H1 (cell line): Measurements from ENCODE around the gene ERV3-1. TPM values are rescaled to one million over a fixed set of nuclear protein-coding genes. Genes with fewer than 3 reads are reported as not detected.

ENCODE experiments used
- BACH1 ChIP-seq: IDR thresholded peaks from 2 replicates; pipeline ENCODE4 v1.6.1; 2012; ENCODE audit warnings: low read length, improper control_type of control experiment
- EGR1 ChIP-seq: IDR thresholded peaks from 2 replicates; pipeline ENCODE4 v1.6.1; 2011; ENCODE audit warnings: low read depth, low read length, borderline replicate concordance
- EZH2 ChIP-seq: fragments of 200-600 bp; sonication (generic); IDR thresholded peaks from 2 replicates; pipeline ENCODE4 v1.7.1; 2012; ENCODE audit warnings: low read depth, mild to moderate bottlenecking, moderate library complexity, low read length, inconsistent platforms; ENCODE audit not compliant: severe bottlenecking
- HDAC2 ChIP-seq, 2 experiments: fragments of 300-600 bp in 1 of 2; sonication (generic) in 1 of 2; IDR thresholded peaks; 2 replicates each; pipeline ENCODE4 v1.6.1; 2011 to 2012; ENCODE audit warnings: low read depth in 2 of 2, low read length in 2 of 2, mild to moderate bottlenecking in 2 of 2, moderate library complexity in 2 of 2, borderline replicate concordance in 1 of 2, inconsistent platforms in 1 of 2
- HDAC6 ChIP-seq: IDR thresholded peaks from one replicate; pipeline ENCODE4 v1.7.1; 2012; ENCODE audit warnings: low read depth, mild to moderate bottlenecking, inconsistent platforms, low read length, moderate library complexity
- JUN ChIP-seq: IDR thresholded peaks from 2 replicates; pipeline ENCODE4 v1.6.1; 2011; ENCODE audit warnings: low read depth, mild to moderate bottlenecking, improper control_type of control experiment, low read length
- NANOG ChIP-seq: IDR thresholded peaks from 2 replicates; pipeline ENCODE4 v1.6.1; 2011; ENCODE audit warnings: low read length, low read depth, mild to moderate bottlenecking, inconsistent platforms; ENCODE audit not compliant: insufficient read depth, poor library complexity, severe bottlenecking
- POU5F1 ChIP-seq: IDR thresholded peaks from 2 replicates; pipeline ENCODE4 v1.6.1; 2011; ENCODE audit warnings: low read depth, mild to moderate bottlenecking, low read length, moderate library complexity
- RAD21 ChIP-seq, 2 experiments: IDR thresholded peaks in 1 of 2; conservative IDR thresholded peaks in 1 of 2; 2 replicates each; pipeline ENCODE4 v1.6.1; 2011; ENCODE audit warnings: low read depth in 2 of 2, low read length in 2 of 2, improper control_type of control experiment in 1 of 2, inconsistent platforms in 1 of 2, mild to moderate bottlenecking in 1 of 2, moderate library complexity in 1 of 2
- RFX5 ChIP-seq: IDR thresholded peaks from 2 replicates; pipeline ENCODE4 v1.6.1; 2011; ENCODE audit warnings: low read depth, low read length, improper control_type of control experiment, borderline replicate concordance
- RXRA ChIP-seq: IDR thresholded peaks from 2 replicates; pipeline ENCODE4 v1.6.1; 2011; ENCODE audit warnings: low read depth, mild to moderate bottlenecking, low read length, moderate library complexity; ENCODE audit not compliant: insufficient read depth
- SP4 ChIP-seq: IDR thresholded peaks from 2 replicates; pipeline ENCODE4 v1.6.1; 2012; ENCODE audit warnings: low read length, inconsistent platforms
- TAF1 ChIP-seq: IDR thresholded peaks from 2 replicates; pipeline ENCODE4 v1.6.1; 2011; ENCODE audit warnings: mild to moderate bottlenecking, low read depth, low read length
- TAF7 ChIP-seq: optimal IDR thresholded peaks from 2 replicates; pipeline ENCODE3; 2011; ENCODE audit warnings: low read depth, mild to moderate bottlenecking, inconsistent platforms, low read length, moderate library complexity, borderline replicate concordance
- TCF12 ChIP-seq: IDR thresholded peaks from 2 replicates; pipeline ENCODE4 v1.6.1; 2011; ENCODE audit warnings: low read depth, mild to moderate bottlenecking, low read length
- polyA plus RNA-seq, 7 experiments: library from polyadenylated mRNA; depleted of rRNA in 3 of 7; stranded (reverse) in 5 of 7; unstranded in 2 of 7; fragments of >200 nt in 5 of 7; fragments of 200-250 nt in 2 of 7; gene quantifications; 1 replicate in 5 of 7; 2 replicates in 1 of 7; 4 replicates in 1 of 7; pipeline versions ENCODE4 v1.2.1 to v1.2.3, GENCODE V29; 2011 to 2013; ENCODE audit warnings: missing spikeins in 2 of 7, mixed read lengths in 2 of 7
- total RNA-seq: library from RNA; stranded (reverse); fragmentation: NEBNext Ultra II Directional; extraction: Animal tissue kit (Norgen Biotek cat#: 25700); gene quantifications from 2 replicates; pipeline ENCODE4 v1.2.1, GENCODE V29; 2021
- TF ChIP-seq, protein P1 (sequence below): IDR thresholded peaks from 2 replicates; pipeline ENCODE4 v1.6.1; 2011; ENCODE audit warnings: low read length, improper control_type of control experiment
- TF ChIP-seq, protein P2 (sequence below): IDR thresholded peaks from 2 replicates; pipeline ENCODE4 v1.6.1; 2012; ENCODE audit warnings: inconsistent platforms
- TF ChIP-seq, protein P3 (sequence below): IDR thresholded peaks from 2 replicates; pipeline ENCODE4 v1.6.1; 2012; ENCODE audit warnings: inconsistent platforms

The ERV3-1 gene
- total and polyA plus RNA-seq, 2 of the 8 experiments (the other 6 are each of a cell fraction or from before 2014, with no cell fraction given) = 9.5 to 9.7 TPM

DNA sequence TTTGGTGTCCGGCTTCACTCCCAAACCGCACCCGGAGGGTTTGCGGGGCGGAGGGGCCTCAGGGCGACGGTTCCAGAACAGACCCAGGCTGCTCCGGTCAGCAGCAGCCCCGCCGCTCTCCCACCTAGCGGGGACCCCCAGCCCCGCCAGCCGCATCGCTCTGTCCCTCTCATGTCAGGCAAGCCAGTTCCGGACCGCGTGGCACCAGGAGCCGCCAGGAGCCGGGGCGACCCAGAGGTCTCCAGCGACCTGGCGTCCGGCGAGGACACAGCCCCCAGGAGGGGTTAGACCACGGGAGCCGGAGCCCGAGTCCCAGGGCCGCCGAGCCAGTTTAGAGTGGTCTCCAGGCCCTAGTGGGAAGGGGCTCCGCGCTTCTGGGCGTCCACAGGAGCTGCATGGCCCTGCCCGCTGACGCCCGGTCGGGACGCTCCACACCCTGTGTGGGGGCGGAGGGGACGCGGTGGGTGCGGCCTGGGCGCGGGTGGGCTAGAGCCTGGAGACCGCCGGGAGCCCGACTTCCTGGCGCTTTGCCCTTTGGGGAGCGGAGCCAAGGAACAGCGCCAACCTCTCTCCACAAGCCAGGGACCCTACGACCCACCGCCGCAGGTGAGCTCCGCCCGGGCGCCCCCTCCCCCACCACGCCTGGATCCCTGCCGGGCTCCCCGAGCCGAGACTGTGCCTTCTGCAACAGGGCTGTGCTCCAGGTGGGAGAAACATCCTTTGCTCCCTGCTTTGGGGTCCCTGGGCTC is 59.1 kb downstream of the ERV3-1 start (continued):
- TF ChIP-seq, protein P1, sequence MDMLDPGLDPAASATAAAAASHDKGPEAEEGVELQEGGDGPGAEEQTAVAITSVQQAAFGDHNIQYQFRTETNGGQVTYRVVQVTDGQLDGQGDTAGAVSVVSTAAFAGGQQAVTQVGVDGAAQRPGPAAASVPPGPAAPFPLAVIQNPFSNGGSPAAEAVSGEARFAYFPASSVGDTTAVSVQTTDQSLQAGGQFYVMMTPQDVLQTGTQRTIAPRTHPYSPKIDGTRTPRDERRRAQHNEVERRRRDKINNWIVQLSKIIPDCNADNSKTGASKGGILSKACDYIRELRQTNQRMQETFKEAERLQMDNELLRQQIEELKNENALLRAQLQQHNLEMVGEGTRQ = no peak
- TF ChIP-seq EGR1 = no peak
- no peak for TF ChIP-seq HDAC6
- TF ChIP-seq JUN = no peak
- TF ChIP-seq EZH2 = peak; percentile 54
- no peak for TF ChIP-seq BACH1
- TF ChIP-seq SP4 = no peak
- TF ChIP-seq POU5F1 = no peak
- TF ChIP-seq RFX5 = no peak
- no peak for TF ChIP-seq TAF1
- TF ChIP-seq TCF12 = no peak
- no peak for TF ChIP-seq HDAC2 (IDR thresholded peaks at IDR 0.05; ENCODE audit: borderline replicate concordance in 1 of 2, low read depth in 2 of 2, low read length in 2 of 2)
- no peak for TF ChIP-seq TAF7
- no peak for TF ChIP-seq RAD21 (IDR thresholded peaks at IDR 0.05 in 1 of 2, conservative IDR thresholded peaks at IDR 0.05 in 1 of 2; ENCODE audit: low read depth in 2 of 2, low read length in 2 of 2)
- TF ChIP-seq NANOG = no peak
- TF ChIP-seq, protein P2, sequence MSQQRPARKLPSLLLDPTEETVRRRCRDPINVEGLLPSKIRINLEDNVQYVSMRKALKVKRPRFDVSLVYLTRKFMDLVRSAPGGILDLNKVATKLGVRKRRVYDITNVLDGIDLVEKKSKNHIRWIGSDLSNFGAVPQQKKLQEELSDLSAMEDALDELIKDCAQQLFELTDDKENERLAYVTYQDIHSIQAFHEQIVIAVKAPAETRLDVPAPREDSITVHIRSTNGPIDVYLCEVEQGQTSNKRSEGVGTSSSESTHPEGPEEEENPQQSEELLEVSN = peak; percentile 53; the same call in 1 of the 2 replicates
- TF ChIP-seq, protein P3, sequence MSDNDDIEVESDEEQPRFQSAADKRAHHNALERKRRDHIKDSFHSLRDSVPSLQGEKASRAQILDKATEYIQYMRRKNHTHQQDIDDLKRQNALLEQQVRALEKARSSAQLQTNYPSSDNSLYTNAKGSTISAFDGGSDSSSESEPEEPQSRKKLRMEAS = no peak; the same call in 1 of the 2 replicates
- no peak for TF ChIP-seq RXRA
